Tongue (tissue), 2 donors: Measurements from ENCODE around the gene SLC25A10. TPM values are rescaled to one million over a fixed set of nuclear protein-coding genes. Genes with fewer than 3 reads are reported as not detected.

Experiments used
- DNase-seq: peaks from one replicate; pipeline ENCODE4 v3.0.0-alpha.2; 2015
- total RNA-seq: library from RNA; depleted of rRNA; stranded (reverse); fragments of >200 nt; gene quantifications from one replicate; pipeline ENCODE4 v1.2.3, GENCODE V29; 2014

The SLC25A10 gene
- total RNA-seq, 1 donor from 2014 or later, result 10.6 TPM

GRCh38 chr17:81687770-81688541 lies 24.1 kb upstream of the SLC25A10 start:
- no peak for DNase-seq

DNA sequence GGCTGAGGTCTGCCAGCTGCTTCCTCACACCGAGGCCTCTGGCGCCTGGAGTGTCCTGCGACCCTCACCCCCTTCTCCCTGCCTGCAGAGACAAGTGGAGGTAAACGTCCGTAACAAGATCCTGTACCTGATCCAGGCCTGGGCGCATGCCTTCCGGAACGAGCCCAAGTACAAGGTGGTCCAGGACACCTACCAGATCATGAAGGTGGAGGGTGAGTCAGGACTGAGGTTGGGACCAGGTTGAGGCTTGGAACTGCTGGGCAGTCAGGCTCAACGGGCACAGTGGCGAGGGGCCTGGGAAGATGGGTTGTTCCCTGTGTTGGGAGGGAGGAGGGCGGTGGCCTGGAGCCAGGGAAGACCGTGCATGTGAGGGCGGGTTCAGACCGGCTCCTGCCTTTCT lies 23.5 kb upstream of the SLC25A10 start:
- DNase-seq, result no peak

- no peak for DNase-seq
These were observed 22.0 kb upstream of the SLC25A10 start for GRCh38 chr17:81690066-81690465.

GRCh38 chr17:81690549-81690948 lies 21.5 kb upstream of the SLC25A10 start:
- DNase-seq, result no peak

DNA sequence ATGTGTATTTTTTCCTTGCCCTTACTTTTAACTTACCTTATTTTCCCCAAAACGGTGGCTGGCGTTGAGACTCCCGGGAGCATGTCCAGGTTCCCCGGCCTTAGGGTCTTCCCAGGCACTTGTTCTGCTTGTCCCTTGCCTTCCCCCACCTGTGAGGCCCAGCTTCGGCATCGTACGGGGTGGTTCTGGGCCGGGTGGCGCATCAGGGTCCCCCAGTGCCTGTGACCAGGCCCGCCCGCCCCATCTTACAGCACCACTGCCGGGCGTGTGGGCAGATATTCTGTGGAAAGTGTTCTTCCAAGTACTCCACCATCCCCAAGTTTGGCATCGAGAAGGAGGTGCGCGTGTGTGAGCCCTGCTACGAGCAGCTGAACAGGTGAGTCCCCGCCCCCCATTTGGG lies 20.9 kb upstream of the SLC25A10 start:
- DNase-seq, result no peak

GRCh38 chr17:81691608-81692007 lies 20.5 kb upstream of the SLC25A10 start:
- no peak for DNase-seq

DNA sequence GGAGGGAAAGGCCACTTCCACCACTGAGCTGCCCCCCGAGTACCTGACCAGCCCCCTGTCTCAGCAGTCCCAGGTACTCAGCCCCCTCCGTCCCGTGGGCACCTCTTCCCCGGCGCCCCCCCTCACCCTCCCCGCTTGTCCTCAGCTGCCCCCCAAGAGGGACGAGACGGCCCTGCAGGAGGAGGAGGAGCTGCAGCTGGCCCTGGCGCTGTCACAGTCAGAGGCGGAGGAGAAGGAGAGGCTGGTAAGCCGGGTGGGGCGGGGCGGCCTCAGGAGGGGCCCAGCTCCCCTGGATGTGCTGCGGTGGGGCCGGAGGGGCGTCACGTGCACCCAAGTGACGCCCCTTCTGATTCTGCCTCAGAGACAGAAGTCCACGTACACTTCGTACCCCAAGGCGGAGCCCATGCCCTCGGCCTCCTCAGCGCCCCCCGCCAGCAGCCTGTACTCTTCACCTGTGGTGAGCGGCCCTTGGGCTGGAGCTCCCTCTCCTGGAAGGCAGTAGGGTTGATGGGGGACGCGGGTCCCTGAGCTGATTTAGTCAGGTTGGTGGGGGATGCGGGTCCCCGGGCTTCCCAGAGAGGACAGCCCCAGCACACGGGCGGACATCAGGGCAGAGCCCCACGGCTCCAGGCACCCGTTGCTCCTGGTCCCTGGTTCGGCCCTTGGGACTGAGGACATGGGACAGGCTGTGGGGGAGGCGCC lies 18.4 kb upstream of the SLC25A10 start:
- DNase-seq, result no peak

- no peak for DNase-seq
These were observed 17.3 kb upstream of the SLC25A10 start for GRCh38 chr17:81694810-81695209.

DNA sequence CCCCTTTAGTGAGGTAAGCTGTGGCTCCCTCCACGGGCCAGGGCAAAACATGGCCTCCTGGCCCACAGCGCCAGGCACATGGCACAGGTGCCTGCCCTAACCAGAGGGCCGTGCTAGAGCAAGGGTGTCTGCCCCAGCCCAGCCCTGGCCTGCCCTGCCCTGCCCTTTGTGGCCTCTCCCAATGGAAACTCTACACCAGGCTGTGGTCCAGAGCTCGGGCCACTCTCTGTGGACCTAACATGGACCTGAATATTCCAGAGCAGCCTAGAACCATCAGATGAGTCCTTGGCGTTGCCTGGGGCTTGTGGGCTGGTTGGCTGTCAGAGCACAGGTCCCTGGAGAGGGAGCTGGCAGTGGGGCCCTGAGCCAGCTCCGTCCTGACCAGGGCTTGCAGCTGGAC lies 16.9 kb upstream of the SLC25A10 start:
- no peak for DNase-seq

GRCh38 chr17:81695801-81696200 lies 16.3 kb upstream of the SLC25A10 start:
- DNase-seq, result no peak

DNA sequence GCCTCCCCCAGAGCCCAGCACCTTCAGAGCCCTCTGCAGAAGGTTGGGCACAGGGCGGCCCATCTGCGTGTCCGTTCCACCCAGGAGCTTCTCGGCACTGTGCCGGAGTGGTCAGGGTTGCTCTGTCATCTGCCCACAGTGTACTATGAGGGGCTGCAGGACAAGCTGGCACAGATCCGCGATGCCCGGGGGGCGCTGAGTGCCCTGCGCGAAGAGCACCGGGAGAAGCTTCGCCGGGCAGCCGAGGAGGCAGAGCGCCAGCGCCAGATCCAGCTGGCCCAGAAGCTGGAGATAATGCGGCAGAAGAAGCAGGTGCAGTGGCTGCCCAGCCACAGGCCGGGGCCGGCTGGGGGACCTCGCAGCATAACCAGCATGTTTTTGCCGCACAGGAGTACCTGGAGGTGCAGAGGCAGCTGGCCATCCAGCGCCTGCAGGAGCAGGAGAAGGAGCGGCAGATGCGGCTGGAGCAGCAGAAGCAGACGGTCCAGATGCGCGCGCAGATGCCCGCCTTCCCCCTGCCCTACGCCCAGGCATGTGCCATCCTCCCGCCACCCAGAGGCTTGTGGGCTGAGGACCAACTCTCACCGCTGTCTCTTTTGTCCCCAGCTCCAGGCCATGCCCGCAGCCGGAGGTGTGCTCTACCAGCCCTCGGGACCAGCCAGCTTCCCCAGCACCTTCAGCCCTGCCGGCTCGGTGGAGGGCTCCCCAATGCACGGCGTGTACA lies 15.7 kb upstream of the SLC25A10 start:
- DNase-seq, result no peak

GRCh38 chr17:81697261-81698044 lies 14.6 kb upstream of the SLC25A10 start:
- DNase-seq, result no peak

GRCh38 chr17:81700353-81701287 lies 11.5 kb upstream of the SLC25A10 start:
- DNase-seq, result no peak

- DNase-seq, result no peak
These were observed 10.6 kb upstream of the SLC25A10 start for GRCh38 chr17:81701288-81702071.

- peak; percentile 98 for DNase-seq
These were observed 8.9 kb upstream of the SLC25A10 start, which contains the start of gene MRPL12 for GRCh38 chr17:81702934-81703746. Gene MRPL12 (plus strand): TSS chr17:81703367. CDS start chr17:81703502, 135 bp downstream.

- no peak for DNase-seq
These were observed 8.1 kb upstream of the SLC25A10 start for GRCh38 chr17:81703747-81704654.

- DNase-seq, result no peak
These were observed 6.4 kb upstream of the SLC25A10 start for GRCh38 chr17:81705518-81706231.

DNA sequence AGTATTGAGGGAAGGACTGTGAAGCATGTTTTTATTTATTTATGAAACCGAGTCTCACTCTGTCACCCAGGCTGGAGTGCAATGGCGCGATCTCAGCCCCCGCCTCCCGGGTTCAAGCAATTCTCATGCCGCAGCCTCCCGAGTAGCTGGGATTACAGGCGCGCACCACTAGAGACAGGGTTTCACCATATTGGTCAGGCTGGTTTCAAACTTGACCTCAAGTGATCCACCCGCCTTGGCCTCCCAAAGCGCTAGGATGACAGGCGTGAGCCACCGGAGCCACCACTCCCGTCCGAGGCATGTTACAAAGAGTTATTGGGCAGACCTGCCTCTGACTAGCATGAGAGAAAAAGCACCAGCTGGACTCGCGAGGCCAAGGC lies 5.9 kb upstream of the SLC25A10 start:
- DNase-seq, result no peak
